OCI-LY7 (cell line): Measurements from ENCODE around the gene GPR35.

Source experiments
- EZH2phosphoT487 ChIP-seq: fragments of 200-600 bp; sonication (generic); IDR thresholded peaks from 2 replicates; pipeline ENCODE4 v1.6.1; 2018; ENCODE audit warnings: low read depth, borderline replicate concordance, mild to moderate bottlenecking, mixed run types, antibody characterized with exemption, low read length, moderate library complexity, mixed read lengths
- TF ChIP-seq, protein P1 (sequence below): fragments of 200-600 bp; sonication (generic); conservative IDR thresholded peaks from 2 replicates; pipeline ENCODE4 v1.5.1; 2014; ENCODE audit warnings: mild to moderate bottlenecking, antibody characterized with exemption, low read length, moderate library complexity, mixed read lengths

DNA sequence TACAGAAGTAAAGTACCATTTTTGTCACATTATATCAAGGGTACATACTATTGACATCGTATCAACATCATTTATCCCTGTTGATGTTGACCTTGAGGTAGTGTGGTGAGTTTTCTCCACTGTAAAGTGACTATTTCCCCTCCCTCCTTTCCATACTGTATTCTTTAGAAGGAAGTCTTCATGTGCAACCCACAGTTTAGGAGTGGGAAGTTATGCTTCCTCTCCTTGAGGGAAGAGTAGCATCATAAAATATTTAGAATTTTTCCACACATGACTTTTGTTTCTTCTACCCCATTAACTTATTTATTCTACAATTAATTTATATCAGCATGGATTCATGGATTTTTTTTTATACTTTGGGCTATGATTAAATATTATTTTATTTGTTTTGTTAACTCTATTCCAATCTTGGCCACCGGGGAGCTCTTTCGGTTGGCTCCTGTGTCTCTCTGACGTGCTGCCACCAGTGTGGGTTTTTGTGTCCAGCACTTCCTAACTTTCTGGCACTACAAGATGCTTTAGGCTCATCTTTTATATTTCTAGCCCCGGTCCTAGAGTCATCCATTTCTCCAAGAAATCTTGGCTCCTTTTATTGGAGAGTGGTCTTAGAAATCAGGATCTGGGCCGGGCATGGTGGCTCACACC lies 38.4 kb downstream of the GPR35 start:
- TF ChIP-seq, protein P1, sequence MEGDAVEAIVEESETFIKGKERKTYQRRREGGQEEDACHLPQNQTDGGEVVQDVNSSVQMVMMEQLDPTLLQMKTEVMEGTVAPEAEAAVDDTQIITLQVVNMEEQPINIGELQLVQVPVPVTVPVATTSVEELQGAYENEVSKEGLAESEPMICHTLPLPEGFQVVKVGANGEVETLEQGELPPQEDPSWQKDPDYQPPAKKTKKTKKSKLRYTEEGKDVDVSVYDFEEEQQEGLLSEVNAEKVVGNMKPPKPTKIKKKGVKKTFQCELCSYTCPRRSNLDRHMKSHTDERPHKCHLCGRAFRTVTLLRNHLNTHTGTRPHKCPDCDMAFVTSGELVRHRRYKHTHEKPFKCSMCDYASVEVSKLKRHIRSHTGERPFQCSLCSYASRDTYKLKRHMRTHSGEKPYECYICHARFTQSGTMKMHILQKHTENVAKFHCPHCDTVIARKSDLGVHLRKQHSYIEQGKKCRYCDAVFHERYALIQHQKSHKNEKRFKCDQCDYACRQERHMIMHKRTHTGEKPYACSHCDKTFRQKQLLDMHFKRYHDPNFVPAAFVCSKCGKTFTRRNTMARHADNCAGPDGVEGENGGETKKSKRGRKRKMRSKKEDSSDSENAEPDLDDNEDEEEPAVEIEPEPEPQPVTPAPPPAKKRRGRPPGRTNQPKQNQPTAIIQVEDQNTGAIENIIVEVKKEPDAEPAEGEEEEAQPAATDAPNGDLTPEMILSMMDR: peak; percentile 40; the same call in 1 of the 2 replicates
- no peak for TF ChIP-seq EZH2phosphoT487
